ENCODE results near the gene CRLF1.
"Not testable (repeated sequence)": the region's sequence is repeated elsewhere in the genome, so short reads cannot be mapped to it uniquely, and the experiment has no call there.

The CRLF1 gene

DNA sequence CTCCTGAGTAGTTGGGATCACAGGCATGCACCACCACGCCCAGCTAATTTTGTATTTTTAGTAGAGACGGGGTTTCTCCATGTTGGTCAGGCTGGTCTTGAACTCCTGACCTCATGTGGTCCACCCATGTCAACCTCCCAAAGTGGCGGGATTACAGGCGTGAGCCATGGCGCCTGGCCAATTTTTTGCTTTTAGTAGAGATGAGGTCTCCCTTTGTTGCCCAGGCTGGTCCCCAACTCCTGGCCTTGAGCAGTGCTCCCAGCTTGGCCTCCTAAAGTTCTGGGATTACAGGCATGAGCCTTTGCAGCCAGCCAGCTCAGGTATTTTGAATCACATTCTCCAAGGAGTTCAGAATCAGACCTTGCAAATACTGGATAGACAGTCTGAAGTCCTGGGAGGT, 13.9 kb downstream of the CRLF1 start:
- not testable (repeated sequence) for DNase-seq (ENCODE audit: low read depth in 2 of 2)

DNA sequence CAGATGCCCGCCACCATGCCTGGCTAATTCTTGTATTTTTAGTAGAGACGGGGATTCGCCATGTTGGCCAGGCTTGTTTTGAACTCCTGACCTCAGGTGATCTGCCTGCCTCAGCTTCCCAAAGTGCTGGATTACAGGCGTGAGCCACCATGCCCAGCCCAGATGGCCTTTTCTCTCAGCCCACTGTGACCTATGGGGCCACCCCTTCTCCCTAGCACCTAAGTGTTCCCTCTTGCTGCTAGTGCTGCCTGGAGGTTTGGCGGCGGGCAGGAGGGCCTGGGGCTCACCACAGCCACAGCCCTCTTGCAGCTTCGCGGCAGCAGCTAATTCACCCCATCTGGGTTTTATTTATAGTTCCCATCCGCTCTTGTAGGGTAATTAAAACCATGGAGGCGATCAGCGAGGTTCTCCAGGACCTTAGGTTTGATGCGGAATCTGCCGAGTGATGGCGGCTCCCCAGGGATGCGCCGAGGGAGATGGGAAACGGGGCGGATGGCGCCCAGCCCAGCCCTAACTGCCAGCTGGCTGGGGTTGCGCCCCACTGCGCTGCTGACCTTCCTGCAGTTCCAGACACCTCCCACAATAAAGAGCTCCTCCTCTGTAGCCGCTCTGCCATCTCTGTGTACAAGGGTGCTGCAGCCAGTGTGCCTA, 14.7 kb downstream of the CRLF1 start:
- no peak for DNase-seq (ENCODE audit: low read depth in 2 of 2)

DNA sequence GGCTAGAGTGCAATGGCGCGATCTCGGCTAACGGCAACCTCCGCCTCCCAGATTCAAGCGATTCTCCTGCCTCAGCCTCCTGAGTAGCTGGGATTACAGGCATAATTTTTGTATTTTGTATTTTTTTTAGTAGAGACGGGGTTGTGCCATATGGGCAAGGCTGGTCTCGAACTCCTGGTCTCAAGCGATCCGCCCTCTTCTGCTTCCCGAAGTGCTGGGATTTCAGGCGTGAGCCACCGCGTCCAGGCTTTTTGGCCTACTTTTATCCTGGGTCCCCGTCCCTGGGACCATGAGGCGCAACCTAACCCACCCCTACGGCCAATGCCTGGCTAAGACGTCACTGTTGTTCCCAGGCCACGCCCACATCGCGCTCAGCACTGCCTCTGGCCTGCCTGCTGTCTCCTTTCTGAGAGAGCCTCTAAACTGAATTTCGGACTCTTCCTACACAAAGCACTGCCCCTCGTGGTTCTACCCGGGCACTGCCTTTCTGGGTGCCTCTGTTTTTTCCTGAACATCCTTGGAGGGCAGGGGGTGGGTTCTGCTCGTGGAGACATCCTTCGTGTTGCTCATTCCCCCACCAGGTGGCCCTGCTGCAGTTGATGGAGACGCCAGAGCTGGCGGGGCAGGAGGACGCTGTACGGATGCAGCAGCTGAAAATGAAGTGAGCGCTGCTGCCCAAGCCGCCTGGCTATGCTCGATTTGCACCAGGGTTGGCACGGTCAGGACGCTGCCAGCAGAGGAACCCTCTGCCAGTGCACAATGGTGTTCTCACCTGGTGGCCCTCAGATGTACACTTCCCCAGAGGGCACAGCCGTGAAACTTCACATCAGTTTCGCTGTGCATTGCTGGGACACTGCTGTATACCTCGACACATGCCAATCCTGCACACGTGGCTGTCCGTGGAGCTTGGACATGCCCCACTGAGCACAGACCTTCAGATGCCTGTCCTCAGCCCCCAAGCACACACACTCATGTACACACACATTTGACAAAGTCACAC, 16.0 kb downstream of the CRLF1 start:
- DNase-seq (ENCODE audit: low read depth in 2 of 2): no peak

DNA sequence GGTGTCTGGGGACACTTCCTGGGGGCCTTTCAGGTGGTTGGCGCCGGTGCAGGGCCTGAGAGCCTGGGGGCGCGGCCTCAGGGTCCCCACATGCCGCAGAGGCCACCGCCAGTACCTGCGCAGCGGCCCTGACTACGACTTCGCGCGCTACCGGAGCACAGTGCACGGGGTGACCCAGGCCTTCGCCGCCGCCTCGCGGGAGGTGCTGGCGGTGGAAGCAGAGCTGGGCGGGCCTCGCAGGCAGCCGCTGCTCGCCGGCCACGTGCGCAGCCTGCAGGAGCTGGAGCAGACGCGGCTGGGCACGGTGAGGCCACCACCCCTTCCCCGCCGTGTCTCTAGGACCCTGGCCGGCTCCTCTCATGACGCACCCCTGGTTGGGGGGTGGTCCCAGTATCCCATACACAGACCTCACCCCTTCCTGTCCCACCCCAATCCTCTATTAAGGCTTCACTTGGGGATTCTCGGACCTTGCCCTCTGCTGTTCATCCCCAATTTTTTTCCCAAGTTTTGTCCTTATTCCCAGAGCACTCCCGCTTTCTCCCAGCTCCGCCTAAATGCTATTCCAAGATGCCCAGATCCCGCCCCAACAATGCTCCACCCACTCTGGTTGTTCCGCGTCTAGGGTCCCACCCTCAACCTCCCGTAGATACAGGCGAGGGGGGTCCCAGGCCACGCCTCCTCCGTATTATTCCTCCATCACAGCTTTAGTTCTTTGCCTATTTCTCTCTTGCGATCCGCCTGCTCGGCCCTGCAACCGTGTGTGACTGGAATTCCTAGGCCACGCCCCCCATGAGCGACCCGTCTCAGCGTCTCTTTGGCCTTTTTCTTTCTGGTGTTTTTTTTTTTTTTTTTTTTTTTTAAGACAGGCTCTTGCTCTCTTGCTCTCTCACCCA, 17.0 kb downstream of the CRLF1 start:
- peak; percentile 34 to 43 for DNase-seq (ENCODE audit: low read depth in 2 of 2)

DNA sequence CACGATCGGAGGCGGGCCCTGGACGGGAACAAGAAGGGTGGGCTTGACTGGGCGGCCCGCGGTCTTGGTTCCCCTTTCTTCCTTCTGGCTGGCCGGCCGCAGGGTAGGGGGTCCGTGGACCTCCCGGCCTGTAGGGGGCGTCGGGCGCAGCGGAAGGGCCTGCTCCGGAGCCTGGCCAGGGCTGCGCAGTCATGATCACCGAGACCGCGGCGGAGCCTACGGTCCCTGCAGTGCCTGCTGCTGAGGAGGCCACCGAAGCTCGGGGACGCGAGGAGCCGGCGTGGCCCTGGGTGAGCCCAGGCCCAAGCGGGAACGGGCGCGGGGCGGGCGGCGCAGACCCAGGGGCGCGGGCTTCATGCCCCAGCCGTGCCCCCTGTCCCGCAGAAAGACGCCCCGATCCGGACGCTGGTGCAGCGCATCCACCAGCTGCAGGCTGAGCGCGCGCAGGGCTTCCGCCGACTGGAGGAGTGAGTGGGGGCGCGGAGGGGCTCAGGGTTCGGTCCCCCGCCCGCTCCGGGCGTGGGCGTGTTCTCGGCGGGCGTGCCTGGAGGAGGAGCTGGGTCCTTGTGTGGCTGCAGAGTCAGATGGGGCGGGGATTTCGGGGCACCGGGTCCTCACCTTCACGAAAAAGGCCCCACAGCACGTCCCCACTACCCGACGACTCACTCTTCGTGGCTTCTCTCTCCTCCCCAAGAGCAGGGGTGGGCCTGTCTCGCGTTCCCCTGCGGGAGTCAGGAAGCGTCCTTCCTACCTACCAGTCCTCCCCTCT, 17.8 kb downstream of the CRLF1 start, which contains the start of gene REX1BD:
TSS of gene REX1BD (plus strand) at position 188 of the 769 bp plus-strand sequence. CDS start at position 192, 4 bp downstream.
- peak; percentile 66 to 79 for DNase-seq (ENCODE audit: low read depth in 2 of 2)

DNA sequence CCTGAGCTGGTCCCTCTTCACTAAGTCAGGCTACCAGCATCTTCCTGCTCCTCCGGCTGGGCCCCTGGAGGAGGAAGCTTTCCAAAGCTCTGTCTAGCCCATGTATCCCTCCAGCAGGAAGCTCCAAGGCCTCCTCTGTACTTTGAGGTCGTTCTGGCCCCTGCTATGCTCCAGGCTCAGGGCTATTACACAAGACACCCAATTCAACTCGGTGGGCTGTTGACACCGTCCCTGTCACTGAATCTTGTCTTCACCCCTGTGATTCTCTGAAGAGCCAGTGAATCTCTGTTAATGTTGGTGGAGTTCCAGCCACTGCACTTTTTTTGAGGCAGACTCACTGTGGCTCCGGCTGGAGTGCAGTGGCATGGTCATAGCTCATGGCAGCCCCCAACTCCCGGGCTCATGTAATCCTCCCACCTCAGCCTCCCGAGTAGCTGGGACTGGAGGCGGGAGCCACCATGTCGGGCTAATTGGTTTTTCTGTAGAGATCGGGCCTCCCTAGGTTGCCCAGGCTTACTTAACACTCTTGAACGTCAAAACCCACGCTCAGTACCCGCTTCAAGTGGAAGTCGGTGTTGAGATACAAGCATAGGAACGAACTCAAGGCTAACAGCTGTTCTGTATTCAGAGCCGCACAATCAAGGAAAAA, 18.5 kb downstream of the CRLF1 start:
- DNase-seq (ENCODE audit: low read depth in 2 of 2): no peak

DNA sequence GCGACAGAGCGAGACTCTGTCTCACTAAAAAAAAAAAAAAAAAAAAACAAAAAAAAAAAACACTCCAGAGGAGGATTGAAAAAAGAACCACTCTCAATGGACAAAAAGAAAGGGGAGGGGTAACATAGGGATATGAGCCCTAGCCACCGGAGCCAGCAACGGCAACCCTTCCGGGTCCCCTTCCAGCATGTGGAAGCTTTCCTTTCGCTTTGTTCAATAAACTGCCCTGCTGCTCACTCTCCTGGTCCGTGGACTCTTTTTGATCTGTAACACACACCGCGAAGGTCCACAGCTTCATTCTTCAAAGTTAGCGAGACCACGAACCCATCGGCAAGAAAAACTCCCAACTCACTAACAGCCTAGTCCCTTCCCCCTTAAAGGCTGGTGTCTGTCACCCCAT, 19.0 kb downstream of the CRLF1 start:
- DNase-seq (ENCODE audit: low read depth in 2 of 2): no peak

DNA sequence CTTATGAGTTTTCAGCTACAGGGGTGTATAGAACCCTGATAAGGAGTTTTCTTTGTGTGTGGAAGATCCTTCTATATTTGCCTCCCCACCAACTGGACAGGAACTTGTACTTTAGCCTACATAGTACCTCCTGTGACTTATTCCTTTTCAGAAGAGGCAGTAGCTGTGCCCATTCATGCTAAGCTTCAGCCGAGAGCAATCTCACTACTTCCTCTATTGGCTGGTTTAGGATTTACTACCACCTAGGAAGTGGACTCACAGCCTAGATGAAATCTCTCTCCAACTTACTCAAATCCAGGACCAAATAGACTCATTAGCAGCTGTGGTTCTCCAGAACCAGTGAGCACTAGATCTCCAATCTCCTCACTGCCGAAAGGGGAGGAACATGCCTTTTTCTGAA, 20.3 kb downstream of the CRLF1 start:
- DNase-seq (ENCODE audit: low read depth in 2 of 2): no peak

DNA sequence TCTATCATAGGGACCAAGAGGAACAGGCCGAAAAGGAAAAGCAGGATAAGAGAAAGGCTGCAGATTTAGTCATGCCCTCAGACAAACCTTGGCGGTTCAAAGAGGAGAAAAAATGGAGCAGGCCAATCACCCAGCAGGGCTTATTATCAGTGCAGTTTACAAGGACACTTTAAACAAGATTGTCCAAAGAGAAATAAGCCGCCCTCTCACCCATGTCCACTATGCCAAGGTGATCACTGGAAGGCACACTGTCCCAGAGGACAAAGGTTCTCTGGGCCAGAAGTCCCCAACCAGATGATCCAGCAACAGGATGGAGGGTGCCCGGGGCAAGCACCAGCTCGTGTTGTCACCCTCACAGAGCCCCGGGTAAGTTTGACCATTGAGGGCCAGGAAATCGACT, 26.3 kb downstream of the CRLF1 start:
- DNase-seq (ENCODE audit: low read depth in 2 of 2): no peak

DNA sequence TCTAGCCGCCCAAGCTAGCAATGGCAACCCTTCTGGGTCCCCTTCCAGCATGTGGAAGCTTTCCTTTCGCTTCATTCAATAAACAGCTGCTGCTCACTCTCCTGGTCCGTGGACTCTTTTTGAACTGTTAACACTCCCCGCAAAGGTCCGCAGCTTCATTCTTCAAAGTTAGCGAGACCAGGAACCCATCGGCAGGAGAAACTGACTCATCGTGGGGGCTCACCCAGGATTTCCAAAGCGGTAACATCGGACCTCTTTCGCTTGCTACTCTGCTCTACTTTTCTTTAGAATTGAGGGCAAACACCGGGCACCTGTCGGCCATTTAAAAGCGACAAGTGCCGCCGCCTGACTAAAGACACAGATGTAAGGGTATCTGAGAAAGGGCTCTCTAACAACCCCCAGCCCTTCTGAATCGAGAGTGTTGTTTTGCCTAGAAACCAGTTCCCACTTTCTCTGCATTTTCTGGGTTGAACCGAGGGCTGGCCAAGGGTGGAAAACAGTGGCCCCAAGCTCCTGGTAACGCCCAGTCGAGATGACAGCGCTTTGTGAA, 29.2 kb downstream of the CRLF1 start:
- DNase-seq (ENCODE audit: low read depth in 2 of 2): no peak

DNA sequence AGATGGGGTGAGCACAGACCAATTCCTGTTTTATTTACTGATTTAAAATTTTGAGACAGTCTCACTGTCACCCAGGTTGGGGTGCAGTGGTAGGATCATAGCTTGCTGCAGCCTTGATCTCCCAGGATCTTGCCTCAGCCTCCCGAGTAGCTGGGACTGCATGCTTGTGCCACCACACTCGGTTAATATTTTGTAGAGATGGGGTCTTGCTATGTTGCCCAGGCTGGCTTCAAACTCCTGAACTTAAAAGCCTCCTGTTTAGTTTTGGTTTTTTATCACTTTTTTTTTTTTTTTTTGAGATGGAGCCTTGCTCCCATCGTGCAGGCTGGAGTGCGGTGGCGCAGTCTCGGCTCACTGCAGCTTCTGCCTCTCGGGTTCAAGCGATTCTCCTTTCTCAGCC, 30.2 kb downstream of the CRLF1 start:
- DNase-seq (ENCODE audit: low read depth in 2 of 2): no peak

DNA sequence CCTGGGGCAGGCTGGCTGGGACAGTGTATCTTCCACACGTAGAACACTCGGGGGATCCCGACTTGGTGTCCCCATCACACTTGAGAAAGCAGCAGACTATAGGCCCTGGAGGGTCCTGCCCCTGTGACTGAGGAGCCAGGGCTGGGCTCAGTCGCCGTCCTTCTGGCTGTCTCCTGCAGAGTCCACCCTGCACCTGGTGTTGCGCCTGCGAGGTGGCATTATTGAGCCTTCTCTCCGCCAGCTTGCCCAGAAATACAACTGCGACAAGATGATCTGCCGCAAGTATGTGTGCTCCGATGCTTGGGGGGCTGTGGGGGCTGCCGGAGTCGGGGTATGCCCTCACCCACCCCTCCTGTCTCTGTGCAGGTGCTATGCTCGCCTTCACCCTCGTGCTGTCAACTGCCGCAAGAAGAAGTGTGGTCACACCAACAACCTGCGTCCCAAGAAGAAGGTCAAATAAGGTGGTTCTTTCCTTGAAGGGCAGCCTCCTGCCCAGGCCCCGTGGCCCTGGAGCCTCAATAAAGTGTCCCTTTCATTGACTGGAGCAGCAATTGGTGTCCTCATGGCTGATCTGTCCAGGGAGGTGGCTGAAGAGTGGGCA, 31.8 kb downstream of the CRLF1 start:
- no peak for DNase-seq (ENCODE audit: low read depth in 2 of 2)

DNA sequence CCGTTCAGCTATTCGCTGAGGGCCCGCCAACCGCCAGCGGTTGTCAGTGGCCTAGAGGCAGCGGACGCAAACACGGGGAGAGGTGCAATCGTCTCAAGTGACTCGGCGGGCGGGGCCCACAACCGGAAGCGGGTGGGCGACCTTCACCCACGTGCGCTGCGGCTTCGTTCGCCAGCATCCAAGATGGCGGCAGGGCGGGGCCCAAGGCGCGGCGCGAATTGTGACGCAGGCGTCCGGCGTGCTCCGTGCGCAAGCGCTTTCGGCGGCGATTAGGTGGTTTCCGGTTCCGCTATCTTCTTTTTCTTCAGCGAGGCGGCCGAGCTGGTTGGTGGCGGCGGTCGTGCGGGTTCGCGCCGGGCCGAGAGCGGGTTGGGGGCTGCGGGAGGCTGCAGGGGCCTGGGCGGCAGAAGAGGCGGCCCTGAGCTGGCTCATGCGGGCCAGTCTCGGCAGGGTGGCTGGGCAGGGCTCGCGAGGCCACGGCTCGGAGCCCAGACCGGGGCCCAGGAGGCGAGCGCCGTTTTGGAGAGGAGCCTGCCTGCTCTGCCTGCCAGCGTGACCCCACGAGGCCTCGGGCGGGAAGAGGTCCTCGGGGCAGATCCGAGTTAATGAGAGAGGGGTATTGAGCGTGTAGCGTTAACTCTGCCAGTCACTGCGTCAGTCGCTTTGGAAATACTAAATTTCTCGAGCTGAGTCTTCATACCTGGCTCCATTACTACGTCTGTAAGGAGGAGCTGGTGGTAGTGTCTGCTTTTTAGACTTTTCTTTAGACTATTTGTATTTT, 34.8 kb downstream of the CRLF1 start, which contains the start of gene UBA52:
TSS of gene UBA52 (plus strand) at position 294 of the 781 bp plus-strand sequence. CDS start 1,444 bp downstream, outside the sequence.
- peak; percentile 99 for DNase-seq (ENCODE audit: low read depth in 2 of 2)

DNA sequence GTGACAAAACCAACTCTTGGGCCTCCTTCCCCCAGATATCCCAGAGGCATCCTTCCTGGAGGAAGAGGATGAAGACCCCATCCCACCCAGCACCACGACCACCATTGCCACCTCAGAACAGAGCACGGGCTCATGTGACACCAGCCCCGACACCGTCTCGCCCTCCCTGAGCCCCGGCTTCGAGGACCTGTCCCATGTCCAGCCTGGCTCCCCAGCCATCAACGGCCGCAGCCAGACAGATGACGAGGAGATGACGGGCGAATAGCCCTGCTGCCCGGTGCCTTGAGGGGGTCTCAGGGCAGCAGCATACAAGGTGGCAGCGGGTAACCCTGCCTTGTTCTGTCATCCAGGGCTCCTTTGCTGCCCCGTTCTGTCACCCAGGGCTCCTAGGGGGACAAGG, 38.2 kb downstream of the CRLF1 start:
- no peak for DNase-seq (ENCODE audit: low read depth in 2 of 2)

DNA sequence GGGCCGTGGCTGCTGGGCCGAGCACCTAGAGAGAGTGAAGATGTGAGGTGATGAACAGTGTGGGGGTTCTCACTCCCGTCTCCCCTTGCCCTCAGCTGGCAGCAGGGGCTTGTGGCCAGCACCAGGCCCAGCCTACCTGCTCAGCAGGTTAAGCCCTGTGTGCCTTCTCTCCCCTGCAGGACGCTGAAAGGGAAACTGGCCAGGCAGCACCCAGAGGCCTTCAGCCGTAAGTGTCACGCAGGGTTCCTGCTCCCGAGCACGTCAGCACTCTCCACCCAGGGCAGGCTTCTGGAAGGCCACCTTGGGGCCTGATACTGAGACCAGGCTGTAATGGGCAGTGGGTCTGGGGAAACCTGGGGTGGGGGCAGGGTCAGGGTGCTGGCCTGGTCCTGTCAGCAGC, 39.6 kb downstream of the CRLF1 start:
- DNase-seq (ENCODE audit: low read depth in 2 of 2): no peak

DNA sequence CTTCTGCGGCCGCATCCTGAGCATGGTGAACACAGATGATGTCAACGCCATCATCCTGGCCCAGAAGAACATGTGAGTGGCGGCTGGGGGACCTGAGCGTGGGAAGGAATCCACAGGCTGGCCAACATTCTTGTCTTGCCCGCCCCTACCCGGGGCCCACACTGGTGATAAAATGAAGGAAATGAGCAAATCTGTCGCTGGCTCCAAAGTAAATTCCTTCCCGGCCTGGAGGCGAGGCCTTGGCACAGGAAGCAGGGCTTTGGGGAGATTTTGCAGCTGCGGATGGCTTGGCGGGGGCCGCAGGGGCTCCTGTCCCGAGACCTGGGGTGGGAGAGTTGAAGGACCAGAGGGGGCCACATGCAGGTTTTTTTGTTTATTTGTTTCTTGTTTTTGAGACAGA, 44.5 kb downstream of the CRLF1 start:
- DNase-seq (ENCODE audit: low read depth in 2 of 2): no peak

DNA sequence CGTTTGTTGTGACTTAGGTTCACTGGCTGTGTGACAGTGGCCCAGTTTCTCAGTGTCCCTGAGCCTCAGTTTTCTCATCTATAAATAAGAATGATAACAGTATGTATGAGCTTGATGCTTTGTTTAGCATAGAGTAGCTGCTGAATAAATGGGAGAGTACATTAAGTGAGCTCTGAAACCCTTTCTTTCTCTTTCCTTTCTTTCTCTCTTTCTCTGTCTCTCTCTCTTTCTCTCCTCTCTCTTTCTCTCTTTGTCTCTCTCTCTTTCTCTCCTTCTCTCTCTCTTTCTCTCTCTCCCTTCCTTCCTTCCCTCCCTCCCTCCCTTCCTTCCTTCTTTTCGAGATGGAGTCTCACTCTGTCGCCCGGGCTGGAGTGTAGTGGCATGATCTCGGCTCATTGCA, 46.9 kb downstream of the CRLF1 start:
- no peak for DNase-seq (ENCODE audit: low read depth in 2 of 2)

DNA sequence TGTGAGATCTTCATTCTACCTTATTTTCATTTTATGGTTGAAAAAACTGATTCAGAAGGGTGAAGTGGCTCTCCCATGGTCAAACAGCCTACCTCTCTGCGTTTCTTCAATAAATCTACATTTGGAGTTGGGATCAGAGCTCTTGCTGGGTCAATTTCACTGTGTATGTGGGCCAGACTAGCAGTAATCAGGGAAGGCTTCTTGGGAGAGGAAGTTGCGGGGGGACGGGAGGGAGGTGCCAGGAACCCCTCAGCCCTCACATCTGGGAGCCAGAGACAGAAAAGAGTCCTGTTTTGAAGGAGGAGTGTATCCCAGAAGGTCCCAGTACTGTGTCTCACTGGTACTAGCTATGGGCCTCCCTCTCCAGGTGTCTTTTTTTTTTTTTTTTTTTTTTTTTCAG, 48.0 kb downstream of the CRLF1 start:
- DNase-seq (ENCODE audit: low read depth in 2 of 2): no peak

DNA sequence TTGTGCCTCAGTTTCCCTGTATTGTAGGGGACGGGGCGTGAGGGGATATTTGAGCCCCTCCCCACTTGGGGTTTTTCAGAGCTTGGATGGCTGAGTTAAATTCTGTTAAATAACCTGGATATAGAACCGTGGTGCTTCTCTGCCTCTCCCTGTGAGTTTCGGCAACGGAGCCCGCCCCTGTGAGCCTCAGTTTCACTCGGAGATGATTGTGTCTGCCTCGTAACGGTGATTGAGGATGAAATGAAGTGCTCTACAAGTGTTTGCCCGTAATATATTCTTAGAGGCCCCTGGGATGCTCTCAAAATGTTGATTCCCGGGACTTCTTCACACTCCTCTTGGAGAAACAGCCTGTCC, 48.4 kb downstream of the CRLF1 start:
- DNase-seq (ENCODE audit: low read depth in 2 of 2): no peak

Measured in stimulated activated CD8-positive, alpha-beta memory T cell treated with anti-CD3 and anti-CD28 coated beads, Interleukin-2, amount 100 ng/mL, for 1 hour (primary cell).